Activated T-cell treated with anti-CD3 and anti-CD28 coated beads for 24 hours (primary cell): ENCODE results near the gene PPP1R37.

Source experiments
- DNase-seq: peaks from one replicate; pipeline ENCODE4 v3.0.0-alpha.2; 2020; ENCODE audit warnings: low read depth

The PPP1R37 gene, protein sequence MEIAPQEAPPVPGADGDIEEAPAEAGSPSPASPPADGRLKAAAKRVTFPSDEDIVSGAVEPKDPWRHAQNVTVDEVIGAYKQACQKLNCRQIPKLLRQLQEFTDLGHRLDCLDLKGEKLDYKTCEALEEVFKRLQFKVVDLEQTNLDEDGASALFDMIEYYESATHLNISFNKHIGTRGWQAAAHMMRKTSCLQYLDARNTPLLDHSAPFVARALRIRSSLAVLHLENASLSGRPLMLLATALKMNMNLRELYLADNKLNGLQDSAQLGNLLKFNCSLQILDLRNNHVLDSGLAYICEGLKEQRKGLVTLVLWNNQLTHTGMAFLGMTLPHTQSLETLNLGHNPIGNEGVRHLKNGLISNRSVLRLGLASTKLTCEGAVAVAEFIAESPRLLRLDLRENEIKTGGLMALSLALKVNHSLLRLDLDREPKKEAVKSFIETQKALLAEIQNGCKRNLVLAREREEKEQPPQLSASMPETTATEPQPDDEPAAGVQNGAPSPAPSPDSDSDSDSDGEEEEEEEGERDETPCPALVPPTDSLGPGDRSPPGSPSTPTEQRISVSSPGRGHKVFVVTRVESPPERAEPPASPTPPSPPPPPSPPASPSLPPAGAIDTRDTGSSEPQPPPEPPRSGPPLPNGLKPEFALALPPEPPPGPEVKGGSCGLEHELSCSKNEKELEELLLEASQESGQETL

DNA sequence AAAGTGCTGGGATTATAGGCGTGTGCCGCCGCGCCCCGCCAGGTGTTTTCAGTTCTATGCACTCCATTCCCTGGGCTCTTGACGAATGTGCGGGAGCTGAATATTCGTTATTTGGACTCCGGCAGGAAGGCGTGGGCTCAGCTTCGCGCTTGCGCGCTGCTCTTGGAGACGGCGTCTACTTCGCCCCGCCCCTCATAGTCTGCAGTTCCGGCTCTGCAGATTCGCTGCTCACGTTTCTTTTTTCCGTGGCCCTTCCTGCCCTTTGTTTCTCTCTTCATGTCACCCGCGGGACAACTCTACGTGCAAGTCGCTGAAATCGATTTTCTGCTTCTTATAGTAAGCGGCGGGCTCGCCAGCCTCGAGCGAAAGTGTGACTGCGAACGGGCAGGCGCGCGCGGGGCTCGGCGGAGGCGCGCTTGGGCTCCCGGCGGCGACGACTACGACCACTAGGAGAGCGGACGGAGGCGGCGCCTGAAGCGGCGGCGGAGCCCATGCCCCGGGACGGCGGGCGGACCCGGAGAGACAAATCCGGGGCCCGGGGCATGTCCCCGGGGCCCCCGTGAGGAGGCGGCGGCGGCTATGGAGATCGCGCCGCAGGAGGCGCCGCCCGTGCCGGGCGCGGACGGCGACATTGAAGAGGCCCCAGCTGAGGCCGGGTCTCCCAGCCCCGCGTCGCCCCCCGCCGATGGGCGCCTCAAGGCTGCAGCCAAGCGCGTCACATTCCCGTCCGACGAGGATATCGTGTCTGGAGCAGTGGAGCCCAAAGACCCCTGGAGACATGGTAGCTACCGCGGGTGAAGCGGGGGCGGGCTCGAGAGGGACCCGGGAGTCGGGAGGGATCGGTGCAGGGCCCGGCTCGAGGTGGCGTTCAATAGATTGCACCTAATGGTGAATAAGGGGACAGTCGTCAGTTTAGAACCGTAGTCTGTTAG is at the start of gene PPP1R37:
TSS of gene PPP1R37 (plus strand) at position 433 of the 932 bp plus-strand sequence. CDS start at position 580, 147 bp downstream.
- peak; percentile 89 for DNase-seq

DNA sequence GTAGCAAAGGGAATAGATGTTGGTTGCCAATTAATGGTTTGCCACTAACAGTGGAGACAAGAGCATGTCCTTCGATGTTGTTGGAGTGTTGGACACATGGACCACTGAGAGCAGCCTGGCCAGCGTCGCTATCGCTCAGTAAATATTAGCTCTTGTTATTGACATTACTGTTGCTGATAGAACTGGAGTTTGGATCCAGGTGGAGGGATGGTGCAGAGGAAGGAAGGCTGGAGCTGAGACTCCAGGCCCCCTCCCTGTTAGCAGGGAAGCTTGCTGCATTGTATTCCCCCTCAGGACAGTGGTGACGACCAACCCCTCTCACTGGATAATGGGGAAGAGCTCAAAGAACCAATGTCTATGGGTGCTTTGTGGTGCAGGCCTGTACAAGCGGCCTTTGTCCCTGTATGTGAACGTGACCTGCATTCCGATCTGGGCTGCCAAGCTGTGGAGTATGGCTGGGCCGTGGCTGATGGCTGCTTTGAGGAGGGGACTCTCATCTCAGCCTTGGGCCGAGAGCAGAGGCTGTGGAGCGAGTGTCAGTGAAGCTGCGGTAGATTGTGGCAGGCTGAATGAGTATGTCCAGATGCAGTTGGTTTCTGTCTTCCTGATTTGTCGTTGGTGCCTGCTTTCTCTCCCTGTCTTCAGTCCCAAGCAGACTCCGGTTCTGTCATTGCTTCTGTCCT is 47.2 kb upstream of the PPP1R37 start:
- no peak for DNase-seq

DNA sequence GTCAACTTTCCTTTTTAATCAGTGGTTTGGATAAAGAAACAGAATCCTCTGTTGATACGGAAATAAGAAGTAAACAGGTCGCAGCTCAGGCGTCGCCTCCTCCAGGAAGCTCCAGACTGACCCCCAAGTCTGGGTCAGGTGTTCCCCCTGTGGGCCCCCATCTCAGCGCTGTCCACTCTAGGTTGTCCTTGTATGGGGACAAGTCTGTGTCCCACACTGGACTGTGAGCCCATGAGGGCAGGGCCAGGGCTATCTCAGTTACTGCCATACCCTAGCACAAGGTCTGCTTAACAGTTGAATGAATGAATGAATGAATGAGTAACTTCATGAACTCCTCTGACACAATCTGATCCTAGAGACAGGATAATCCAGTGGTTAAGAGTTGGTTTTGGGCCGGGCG is 46.6 kb upstream of the PPP1R37 start:
- no peak for DNase-seq

DNA sequence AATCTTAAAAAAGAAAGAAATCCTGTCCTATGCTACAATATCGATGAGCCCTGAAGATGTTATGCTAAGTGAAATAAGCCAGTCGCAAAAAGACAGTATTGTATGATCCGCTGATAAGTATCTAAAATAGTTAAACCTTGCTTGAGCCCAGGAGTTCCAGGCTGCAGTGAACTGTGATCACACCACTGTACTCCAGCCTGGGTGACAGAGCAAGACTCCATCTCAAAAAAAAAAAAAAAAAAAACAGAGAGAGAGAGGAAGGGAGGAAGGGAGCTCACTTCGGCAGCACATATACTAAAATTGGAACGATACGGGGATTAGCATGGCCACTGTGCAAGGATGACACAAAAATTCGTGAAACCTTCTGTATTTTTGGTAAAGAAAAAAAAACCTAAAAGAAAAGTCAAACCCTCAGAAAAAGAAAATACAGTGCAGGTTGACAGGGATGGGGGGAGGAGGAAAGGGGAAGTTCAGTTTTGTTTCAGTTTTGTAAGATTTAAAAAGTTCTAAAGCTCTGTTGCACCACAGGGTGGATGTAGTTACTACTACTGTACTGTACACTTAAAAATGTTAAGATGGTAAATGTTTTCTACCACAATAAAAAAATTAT is 45.7 kb upstream of the PPP1R37 start:
- no peak for DNase-seq

DNA sequence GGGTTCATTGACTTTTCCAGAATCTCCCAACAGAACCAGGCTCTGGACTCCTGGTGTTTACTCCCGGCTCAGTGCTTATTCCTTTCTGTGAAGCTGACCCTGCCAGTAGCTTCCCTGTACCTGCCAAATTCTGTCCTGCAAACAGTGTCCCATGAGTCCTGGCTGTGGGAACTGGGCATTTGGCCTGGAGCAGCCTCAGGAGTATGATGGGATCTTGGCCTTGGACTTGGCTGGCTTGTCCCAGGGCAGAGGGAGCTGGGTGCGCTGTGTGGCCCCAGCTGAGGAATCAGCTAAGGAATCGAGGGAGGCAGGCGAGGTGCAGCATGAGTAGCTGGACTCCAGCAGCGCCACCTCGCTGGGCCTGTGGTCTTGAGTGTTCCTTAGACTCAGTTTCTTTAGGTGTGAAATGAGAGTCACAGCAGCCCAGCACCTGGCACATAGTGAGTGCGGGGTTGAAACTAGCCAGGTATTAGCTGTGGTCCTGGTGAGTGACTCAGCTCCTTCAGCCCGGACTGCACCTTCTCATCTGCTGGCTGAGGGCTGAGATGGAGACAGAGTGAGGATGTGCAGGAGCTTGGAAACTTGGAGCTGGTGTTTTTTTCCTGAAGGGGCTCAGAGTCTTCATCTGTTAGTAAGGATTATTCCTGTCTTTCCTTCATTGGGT is 43.8 kb upstream of the PPP1R37 start:
- DNase-seq: no peak

DNA sequence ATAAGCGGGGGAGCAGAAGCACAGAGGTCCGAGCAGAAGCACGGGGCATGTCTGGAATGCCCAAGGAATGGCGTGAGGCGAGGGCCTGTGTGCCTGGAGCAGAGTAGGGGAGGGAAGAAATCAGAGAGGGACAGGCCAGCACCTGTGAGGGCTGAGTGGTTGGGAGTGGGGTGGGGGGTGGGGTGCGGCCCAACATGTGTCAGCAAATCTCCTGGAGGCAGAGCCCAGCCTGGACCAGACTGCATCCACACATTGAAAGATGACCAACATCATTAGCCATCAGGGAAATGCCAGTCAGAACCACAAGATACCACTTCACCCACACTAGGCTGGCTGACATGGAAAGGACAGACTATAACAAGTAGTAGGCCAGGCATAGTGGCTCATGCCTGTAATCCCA is 42.9 kb upstream of the PPP1R37 start:
- no peak for DNase-seq

DNA sequence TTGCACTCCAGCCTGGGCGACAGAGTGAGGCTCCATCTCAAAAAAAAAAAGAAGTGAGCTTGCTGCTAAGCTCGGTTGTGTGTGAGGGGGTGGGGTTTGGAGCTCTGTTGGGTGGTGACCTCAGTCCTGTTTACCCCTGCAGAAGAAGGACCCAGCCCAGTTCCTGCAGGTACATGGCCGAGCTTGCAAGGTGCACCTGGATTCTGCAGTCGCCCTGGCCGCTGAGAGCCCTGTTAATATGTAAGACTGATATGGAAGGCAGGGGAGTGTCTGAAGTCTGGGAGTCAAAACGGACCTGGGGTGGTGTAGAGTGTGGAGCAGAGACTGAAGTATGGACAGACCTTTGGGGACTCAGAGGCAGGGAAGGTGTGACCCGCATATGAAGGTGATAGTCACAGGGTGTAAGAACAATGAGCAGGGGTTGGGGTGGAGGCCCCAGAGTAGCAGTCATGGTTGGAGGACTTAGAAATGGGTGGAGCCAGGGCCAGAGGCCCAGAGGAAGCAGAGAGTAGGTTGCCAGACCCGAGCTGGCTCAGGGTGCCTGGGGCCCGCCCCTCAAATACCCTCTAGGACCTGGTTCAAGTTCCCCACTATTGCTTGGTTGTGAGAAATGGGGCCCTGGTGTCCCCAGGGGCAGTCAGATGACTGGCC is 40.9 kb upstream of the PPP1R37 start:
- no peak for DNase-seq

DNA sequence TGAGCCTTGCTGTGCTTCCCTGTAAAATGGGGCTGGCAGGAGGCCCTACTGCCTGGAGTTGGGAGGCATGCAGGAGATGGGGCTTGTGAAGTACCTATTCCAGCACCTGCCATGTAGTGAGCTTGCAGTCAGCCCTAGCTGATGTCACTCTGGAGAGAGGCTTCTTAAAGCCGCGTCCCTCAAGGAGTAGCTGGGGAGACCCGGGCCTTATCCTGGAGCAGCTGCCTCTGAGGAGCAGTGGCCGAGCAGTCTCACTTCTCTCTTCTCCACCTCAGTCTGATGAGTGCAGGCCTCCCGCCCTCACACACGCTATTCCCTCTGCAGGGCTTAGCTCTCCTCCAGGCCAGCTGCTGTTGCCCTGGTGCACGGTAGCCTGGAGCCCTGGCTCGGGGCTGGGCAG is 36.1 kb upstream of the PPP1R37 start:
- no peak for DNase-seq

DNA sequence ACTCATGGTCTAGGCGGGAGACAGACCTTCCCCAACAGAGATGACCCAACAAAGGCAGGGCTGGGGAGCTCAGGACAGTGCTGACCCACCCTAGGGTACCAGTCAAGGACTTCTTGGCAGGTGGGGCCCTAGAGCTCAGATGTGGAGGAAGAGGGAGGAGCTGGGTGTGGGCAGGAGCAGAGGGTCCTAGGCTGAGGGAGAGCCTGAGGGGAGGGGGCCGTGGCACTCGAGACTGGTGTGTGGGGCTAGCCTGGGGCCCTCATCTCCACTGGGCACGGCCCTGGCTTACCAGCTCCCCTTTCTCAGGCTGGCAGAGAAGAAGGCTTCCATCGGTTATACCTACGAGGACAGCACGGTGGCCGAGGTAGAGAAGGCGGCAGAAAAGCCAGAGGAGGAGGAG is 35.5 kb upstream of the PPP1R37 start:
- DNase-seq: no peak

DNA sequence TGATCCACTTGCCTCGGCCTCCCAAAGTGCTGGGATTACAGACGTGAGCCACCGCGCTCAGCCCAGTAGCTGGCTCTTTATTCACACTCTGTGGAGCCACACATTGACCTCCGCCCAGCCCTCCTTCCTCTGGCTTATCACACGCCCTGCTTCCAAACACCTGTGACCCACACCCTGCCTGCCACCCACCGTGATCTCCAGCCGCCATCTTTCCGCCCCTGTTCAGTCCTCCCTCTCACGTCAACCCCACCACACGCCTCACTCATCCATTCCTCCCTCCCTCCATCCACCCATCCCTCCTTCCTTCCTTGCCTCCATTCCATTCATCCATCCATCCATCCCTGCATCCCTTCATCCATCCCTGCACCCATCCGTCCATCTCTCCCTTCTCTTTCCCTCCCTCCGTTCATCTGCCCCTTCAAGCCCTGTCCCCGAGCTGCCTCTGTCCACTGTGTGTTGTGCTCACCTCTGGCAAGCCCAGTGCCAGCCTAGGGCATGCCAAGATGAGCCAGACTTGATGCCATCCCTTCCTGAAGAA is 34.3 kb upstream of the PPP1R37 start:
- DNase-seq: no peak

DNA sequence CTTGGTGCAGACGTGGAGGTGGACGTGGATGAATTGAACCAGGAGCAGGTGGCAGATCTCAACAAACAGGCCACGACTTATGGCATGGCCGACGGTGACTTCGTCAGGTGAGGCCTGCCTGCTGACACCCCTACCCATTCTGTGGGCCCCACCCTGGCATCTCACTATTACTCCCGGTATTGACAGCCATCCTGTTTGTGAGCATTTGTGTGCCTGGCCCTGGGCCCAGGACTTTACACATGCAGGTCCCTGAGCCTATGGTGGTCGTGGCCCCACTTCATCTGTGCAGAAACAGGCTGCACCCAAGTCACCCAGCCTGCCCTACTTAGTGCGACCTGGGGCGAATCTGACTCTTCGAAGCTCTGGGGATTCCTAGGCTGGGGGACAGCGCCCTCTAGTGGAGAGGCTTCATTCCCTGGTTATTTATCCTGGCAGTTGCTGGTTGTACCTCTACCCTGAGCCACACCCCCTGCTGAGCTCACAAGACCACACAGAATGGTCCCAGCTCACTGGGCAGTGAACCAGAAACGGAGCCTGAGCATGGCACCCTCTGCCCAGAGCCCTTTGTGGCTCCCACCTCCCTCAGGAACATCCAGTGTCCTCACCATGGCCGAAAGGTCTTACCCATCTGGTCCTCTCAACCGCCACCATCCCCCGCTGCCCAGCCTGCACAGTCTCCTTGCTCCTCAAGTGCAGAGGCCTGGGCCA is 33.6 kb upstream of the PPP1R37 start:
- DNase-seq: peak; percentile 76

DNA sequence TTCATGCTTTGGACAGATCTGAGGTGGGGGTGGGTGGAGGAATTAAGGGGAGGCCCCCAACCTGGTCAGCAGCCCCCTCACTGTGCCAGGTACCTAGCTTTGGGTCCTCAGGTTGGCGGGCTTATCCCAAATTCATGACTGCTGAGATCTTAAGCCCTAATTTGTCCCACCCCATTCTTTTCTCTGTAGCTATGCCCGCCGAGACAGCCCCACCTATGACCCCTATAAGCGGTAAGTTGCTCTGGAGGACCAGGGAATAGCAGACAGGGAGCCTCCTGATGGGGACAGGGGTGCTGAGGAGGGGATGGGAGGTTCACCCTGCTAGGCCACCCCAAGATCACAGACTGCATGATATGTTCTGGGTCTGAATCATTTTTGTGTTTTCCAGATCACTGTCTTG is 31.0 kb upstream of the PPP1R37 start:
- DNase-seq: no peak

DNA sequence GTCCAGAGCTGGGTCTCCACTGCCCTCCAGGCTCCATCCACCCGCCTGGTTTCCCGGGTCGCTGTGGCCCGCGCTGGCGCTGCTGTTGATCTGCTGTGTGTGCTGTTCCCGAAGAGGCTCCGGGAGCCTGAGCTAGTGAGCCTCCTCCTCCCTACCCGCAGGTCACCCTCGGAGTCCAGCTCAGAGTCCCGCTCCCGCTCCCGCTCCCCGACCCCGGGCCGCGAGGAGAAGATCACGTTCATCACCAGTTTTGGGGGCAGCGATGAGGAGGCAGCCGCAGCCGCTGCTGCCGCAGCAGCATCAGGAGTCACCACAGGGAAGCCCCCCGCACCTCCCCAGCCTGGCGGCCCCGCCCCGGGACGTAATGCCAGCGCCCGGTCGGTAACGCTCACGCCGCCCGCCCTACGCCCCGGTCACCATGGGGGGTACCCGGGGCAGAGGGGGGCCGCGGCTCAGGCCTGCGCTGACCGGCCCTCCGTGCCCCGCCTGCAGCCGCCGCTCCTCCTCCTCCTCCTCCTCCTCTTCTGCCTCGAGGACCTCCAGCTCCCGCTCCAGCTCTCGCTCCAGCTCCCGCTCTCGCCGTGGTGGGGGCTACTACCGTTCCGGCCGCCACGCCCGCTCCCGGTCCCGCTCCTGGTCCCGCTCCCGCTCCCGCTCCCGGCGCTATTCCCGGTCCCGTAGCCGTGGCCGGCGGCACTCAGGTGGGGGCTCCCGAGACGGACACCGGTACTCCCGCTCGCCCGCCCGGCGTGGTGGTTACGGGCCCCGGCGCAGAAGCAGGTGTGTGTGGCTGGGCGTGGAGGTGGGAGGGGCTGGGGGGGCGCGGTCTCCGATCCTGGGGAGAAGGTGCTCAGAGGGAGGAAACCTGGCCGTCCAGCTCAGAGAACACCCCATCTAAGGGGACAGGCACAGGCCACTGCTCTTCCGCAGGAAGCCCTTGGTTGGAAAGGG is 28.9 kb upstream of the PPP1R37 start:
- DNase-seq: no peak

DNA sequence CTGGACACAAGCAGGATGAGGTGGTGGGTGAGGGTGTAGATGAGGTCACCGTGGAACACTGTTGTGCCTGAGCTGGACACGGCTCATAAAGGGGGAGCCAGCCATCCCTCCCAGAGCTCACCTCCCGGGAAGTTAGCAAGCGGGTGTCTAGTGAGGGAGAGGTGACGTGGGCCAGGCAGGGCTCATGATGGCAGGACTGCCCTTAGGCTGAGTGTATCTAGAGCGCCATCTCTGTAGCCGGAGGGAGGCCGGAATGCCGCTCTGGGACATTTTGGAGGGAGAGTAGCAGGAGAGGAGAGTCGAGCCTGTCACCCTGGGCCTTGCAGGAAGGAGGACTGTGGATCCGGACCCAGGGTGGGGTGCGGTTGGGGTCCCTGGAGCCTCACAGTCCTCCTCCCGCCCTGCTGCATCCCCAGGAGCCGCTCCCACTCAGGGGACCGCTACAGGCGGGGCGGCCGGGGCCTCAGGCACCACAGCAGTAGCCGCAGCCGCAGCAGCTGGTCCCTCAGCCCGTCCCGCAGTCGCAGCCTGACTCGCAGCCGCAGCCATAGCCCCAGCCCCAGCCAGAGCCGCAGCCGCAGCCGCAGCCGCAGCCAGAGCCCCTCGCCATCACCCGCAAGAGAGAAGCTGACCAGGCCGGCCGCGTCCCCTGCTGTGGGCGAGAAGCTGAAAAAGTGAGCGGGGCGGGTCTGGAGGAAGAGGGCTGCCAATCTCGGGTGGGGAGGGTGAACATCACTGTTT is 25.9 kb upstream of the PPP1R37 start:
- DNase-seq: no peak

DNA sequence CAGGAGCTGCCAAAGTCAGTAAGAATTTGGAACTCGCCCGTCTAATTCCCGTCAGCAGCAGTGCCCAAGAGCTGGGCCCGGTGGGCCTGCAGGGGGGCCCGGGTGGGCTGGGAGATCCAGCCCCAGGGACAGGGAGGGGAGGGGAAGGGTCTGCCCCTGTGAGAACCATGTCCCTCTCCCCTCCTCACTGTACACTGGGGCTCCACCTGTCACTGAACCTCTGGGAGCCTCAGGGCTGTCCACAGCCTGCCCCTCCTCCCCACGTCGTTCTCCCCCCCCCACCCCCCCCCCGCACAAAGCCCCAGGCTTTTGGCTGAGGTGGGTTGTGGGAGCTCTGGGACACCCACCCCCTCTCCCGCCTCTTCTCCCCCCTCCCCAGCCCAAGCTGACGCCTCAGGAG is 24.9 kb upstream of the PPP1R37 start:
- no peak for DNase-seq

DNA sequence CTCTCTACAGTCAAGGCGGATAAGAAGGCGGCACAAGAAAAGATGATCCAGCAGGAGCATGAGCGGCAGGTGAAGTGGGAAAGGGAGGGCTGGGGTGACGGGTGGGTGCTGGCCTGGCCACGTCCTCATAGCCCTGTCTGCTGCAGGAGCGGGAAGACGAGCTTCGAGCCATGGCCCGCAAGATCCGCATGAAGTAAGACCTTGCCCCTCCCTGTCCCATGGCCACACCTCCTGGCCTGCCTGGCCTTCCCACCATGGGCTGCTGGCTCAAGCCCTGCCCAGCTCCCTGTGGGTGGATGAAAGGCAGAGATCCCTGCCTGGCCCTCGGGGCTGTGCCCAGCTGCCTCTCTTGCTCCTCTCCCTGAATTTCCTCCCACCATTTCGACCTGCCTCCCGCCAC is 23.9 kb upstream of the PPP1R37 start:
- DNase-seq: no peak

DNA sequence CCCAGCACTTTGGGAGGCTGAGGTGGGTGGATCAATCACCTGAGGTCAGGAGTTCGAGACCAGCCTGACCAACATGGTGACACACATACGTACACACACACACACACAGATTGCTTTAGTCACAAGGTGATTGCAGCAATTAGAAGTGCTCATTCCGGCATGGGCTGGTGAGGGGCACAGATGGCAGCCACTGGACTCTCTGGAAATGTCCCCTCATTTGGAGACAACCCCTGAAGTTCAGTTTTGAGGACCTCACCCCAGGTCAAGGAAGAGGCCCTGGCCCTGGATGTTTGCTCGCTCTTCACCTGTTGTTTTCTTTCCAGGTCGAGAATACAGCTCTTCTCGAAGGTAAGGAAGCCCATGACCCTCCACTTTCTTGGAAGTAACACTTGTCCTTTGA is 22.8 kb upstream of the PPP1R37 start:
- no peak for DNase-seq
